Measurements from ENCODE around the gene SMO.

The SMO gene

DNA sequence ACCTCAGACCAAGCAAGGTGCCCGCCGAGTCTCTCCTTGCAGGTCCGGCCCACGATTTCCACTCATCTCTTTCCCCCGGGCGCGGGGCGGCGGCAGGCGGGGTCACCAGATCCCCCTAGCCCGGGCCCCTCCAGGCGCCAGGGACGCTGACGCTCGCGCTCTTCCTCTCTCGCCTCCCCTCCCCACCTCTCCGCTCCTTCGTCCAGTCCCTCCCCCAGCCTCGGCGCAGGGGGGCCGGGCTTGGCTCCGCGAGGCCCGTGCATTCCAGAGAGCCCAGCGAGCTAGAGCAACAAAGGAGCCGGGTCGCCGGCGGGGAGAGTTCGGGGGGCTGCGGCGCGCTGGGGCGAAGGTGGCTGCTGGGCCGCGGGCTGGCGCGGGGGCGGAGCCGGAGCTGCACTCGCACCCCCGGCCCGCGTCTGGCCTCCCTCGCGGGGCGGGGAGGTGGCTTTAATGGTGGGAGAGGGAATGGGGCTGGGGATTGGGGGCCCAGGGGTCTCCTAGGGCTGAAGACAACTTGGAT, at the start of gene SMO:
TSS of gene SMO (plus strand) at position 262 of the 520 bp plus-strand sequence. CDS start 519 bp downstream, outside the sequence.
- TF ChIP-seq GATA2 (IDR thresholded peaks at IDR 0.05; ENCODE audit: low read depth, low read length) (no peak), GATA3 (IDR thresholded peaks at IDR 0.05; ENCODE audit: low read depth, low read length) (no peak)

- no peak for TF ChIP-seq GATA2 (IDR thresholded peaks at IDR 0.05; ENCODE audit: low read depth, low read length)
- TF ChIP-seq GATA3 (IDR thresholded peaks at IDR 0.05; ENCODE audit: low read depth, low read length), result no peak
These were observed 44.7 kb upstream of the SMO start for GRCh38 chr7:129143724-129144094.

DNA sequence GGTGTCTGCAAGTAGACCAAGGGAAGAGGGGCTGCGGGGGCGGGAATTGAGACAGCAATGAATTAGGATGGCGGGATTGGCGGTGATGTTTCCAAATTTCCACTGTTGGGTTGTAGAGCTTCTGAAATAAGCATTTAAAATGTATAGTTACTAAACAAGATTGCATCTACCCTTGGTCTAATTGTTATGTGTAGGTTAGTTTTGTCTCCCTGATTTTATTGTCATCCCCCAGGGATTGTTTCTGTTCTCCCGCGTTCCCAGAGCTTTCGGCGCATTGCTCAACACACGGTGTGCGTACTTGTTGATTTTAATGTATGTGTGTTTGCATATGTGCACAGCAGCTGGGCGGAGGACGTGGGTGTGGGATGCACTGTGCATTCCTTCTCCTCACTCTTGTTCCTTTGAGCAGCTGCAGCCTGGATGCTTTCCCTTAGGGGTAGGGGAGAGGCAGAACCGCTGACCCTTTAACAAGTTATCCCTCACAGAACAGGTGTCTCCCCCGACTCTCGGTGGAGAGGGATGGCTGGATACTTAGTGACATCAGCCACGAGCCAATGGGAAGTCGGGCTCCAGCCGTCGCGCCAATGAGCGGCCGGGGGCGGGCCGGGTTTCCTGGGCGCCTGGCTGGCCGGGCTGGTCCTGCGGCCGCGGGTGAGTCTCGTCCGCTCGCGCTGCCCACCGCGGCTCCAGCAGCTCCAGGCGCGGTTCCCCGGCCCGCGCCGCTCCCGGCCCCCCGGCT, 44.2 kb upstream of the SMO start, which contains the start of gene TSPAN33:
TSS of gene TSPAN33 (plus strand) at position 613 of the 739 bp plus-strand sequence. CDS start 274 bp downstream, outside the sequence.
- TF ChIP-seq GATA3 (IDR thresholded peaks at IDR 0.05; ENCODE audit: low read depth, low read length) (no peak), GATA2 (IDR thresholded peaks at IDR 0.05; ENCODE audit: low read depth, low read length) (no peak)

- no peak for TF ChIP-seq GATA2 (IDR thresholded peaks at IDR 0.05; ENCODE audit: low read depth, low read length)
- TF ChIP-seq GATA3 (IDR thresholded peaks at IDR 0.05; ENCODE audit: low read depth, low read length), result no peak
These were observed 43.4 kb upstream of the SMO start for GRCh38 chr7:129144834-129145668.

DNA sequence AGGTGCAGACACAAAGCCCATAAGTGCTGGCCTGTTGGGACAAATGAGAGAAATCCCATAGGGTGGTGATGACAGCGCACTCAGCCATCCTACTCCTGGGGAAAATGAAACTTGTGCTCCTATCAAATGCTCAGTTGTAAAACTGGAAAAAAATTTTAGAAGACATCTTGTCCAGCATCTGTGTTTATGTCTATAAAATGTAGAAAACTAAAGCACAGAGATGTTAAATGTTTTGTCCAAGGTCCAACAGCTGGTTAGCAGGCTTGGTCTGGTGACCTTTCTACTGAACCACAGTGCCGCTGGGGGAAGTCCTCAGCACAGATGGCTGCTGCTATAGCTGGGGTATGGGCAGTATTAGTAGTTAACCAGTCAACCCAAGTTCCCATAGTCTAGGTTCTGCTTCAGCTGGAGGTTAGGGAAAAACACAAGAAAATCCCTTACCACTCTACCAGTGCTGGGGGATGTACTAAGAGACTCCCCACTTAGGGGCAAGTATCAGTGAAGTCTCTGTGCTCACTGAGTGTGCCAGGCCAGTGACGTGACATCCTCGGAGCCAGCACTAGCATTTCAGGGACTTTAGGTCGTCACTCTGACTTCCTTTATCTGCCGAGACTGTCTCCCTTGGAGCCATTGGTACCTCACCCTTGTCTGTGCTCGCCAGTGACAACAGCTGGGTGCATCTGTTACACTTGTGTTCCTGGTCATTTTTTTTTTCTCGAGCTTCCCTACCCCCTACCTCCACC, 42.0 kb upstream of the SMO start:
- no peak for TF ChIP-seq GATA3 (IDR thresholded peaks at IDR 0.05; ENCODE audit: low read depth, low read length)

DNA sequence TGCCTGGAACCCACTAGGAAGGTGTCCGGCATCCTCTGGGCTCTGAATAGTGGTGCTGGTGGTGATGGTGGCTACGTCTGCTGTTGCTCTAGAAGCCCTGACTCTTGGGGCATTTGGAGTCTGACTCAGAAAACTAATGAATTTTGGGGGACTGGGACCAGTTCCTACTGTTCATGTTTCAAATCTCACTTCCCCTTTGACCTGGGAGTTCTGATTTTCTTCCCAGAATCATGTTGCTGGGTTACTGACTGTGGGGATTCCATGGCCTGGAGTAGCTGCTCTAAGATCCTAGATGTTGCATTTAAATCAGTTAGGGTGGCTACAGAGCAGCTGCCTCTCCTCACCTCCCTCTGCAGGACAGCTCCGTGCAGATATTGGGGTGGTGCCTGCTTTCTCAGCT, 40.7 kb upstream of the SMO start:
- TF ChIP-seq GATA2 (IDR thresholded peaks at IDR 0.05; ENCODE audit: low read depth, low read length) (no peak), GATA3 (IDR thresholded peaks at IDR 0.05; ENCODE audit: low read depth, low read length) (no peak)

DNA sequence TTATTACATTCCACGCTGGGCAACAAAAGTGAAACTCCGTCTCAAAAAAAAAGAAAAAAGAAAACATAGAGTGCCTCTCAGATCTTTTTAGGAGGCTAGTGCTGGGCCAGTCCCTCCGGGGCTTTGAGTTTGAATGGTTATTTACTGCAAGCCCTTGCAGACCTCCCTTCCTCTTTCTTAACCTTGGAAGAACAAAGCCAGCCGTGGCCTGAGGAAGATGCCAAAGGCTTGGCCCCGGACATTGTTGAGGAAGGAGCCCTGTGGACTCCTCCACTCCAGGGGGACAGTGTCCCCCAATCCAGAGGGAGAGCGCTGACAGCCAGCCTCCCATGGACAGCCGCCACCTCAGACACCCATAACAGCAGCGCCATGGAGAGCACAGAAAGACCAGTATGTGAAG, 38.9 kb upstream of the SMO start:
- no peak for TF ChIP-seq GATA3 (IDR thresholded peaks at IDR 0.05; ENCODE audit: low read depth, low read length)
- no peak for TF ChIP-seq GATA2 (IDR thresholded peaks at IDR 0.05; ENCODE audit: low read depth, low read length)

DNA sequence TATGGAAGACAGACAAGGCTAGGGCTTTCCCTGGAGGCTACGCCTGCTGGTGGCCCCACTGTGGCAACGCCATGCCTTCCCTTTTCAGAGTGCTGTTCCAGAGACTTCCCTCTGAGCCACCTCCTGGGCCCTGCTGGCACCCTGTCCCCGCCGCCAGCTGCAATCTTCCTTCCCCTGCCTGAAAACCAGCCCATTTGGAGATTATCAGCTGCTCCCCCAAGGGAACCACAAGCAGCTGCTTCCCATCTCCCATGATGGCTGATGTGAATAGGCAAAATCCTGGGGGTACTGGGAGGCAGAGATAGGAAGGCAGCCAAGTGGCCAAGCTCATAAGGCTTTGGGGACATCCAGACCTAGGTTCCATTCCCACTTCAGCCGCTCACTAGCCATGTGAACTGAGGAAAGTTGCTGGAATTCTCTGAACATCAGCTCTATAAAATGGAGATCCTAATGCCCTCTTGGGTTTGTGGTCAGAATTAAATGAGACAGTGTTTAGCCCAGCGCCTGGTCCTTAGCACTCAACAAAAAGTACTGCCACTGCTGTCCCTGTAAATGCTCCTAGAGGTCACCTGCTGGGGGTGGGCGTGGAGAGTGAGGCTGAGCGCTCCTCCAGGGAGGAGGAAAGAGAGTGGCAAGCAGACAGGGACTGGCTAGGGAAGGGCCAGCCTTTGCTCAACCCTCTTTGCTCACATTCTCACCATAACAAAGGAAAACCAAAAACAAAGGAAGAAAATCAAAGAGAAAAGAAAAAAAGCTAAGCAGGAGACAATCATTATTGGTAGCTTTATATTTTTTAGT, 38.0 kb upstream of the SMO start:
- no peak for TF ChIP-seq GATA2 (IDR thresholded peaks at IDR 0.05; ENCODE audit: low read depth, low read length)
- no peak for TF ChIP-seq GATA3 (IDR thresholded peaks at IDR 0.05; ENCODE audit: low read depth, low read length)

DNA sequence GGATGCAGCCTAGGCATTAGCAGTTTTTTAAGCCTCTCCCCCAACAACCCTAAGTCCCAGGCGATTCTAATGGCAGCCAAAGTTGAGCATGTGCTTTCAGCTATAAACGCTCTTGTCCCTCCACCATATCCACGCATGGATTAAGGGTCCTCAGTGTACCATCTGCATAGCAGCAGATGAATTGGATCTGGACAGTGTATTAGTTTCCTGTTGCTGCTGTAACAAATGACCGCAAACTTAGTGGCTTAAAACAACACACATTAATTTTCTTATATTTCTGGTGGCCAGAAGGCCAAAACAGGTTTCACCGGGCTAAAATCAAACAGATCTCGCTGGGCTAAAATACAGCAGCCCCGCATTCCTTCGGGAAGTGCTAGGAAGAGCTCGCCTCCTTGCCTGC, 30.8 kb upstream of the SMO start:
- TF ChIP-seq GATA3 (IDR thresholded peaks at IDR 0.05; ENCODE audit: low read depth, low read length), result no peak
- no peak for TF ChIP-seq GATA2 (IDR thresholded peaks at IDR 0.05; ENCODE audit: low read depth, low read length)

DNA sequence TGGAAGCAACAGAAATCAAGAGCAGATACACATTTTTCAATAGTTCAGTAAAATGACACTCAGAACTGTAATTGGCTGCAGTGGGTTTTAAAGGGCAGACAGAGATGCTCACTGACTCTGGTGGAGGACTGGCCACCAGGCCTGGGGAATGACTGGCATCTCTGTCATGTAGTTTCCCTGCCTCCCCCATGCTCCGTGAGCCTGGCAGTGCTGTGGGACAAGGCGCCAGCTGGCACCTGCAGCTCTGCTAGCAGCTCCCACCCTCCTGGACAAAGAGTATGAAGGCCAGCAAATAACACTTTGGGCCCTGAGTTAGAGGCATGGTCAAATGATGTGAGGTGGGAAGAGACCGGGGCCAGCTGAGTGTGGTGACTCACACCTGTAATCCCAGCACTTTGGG, 28.9 kb upstream of the SMO start:
- no peak for TF ChIP-seq GATA2 (IDR thresholded peaks at IDR 0.05; ENCODE audit: low read depth, low read length)
- TF ChIP-seq GATA3 (IDR thresholded peaks at IDR 0.05; ENCODE audit: low read depth, low read length), result no peak

- TF ChIP-seq GATA2 (IDR thresholded peaks at IDR 0.05; ENCODE audit: low read depth, low read length), result no peak
These were observed 28.1 kb upstream of the SMO start for GRCh38 chr7:129160161-129160905.

- TF ChIP-seq GATA2 (IDR thresholded peaks at IDR 0.05; ENCODE audit: low read depth, low read length) (no peak), GATA3 (IDR thresholded peaks at IDR 0.05; ENCODE audit: low read depth, low read length) (no peak)
These were observed 26.8 kb upstream of the SMO start for GRCh38 chr7:129161524-129162225.
